SK-N-SH (cell line): ENCODE data around the gene ACOXL. TPM values are rescaled to one million over a fixed set of nuclear protein-coding genes. Genes with fewer than 3 reads are reported as not detected.

Experiments used
- CTCF ChIA-PET: fragments of 300-600, 350-600 bp; formaldehyde crosslinking; extraction: SDS; loops from one replicate; lab custom pipeline; 2021; lab: Yijun Ruan, JAX
- POLR2A ChIA-PET: fragments of 350-600 bp; sonication (Branson Sonifier 250); formaldehyde crosslinking; extraction: SDS; loops from one replicate; lab custom pipeline; 2020; ENCODE audit warnings: antibody characterized with exemption, inconsistent platforms; lab: Yijun Ruan, JAX
- DNase-seq: peaks from one replicate; pipeline ENCODE4 v3.0.0; 2012
- H2AFZ ChIP-seq: fragments of 200-600 bp; sonication (generic); 2 replicates; pipeline ENCODE4 v1.8.1; 2016; ENCODE audit warnings: antibody characterized with exemption, mild to moderate bottlenecking, low read depth
- H3F3A ChIP-seq: fragments of 200-600 bp; sonication (generic); replicated peaks from 2 replicates; pipeline ENCODE3; 2016; ENCODE audit warnings: antibody characterized with exemption, mild to moderate bottlenecking; ENCODE audit not compliant: insufficient read depth
- H3K27ac ChIP-seq, 2 experiments: fragments of 200-500 bp in 1 of 2; fragments of 200-600 bp in 1 of 2; sonication (Bioruptor generic) in 1 of 2; sonication (generic), shearing (Covaris generic) in 1 of 2; 2 replicates each; pipeline versions ENCODE4 v1.5.1 to v1.6.1; 2014 to 2016; ENCODE audit warnings: low read depth in 2 of 2, inconsistent platforms in 1 of 2, low read length in 1 of 2, mild to moderate bottlenecking in 1 of 2, mixed read lengths in 1 of 2
- H3K27me3 ChIP-seq: fragments of 200-600 bp; sonication (generic), shearing (Covaris generic); 2 replicates; pipeline ENCODE4 v1.6.1; 2016; ENCODE audit warnings: mixed run types; ENCODE audit not compliant: insufficient read depth
- H3K36me3 ChIP-seq, 2 experiments: fragments of 200-500 bp in 1 of 2; fragments of 200-600 bp in 1 of 2; sonication (Bioruptor generic) in 1 of 2; sonication (generic) in 1 of 2; replicated peaks in 1 of 2; 2 replicates each; pipeline versions ENCODE3 to v1.5.1; 2014 to 2016; ENCODE audit warnings: low read length in 1 of 2, mild to moderate bottlenecking in 1 of 2; ENCODE audit not compliant: insufficient read depth in 2 of 2, control insufficient read depth in 1 of 2
- H3K4me1 ChIP-seq, 2 experiments: fragments of 200-500 bp in 1 of 2; fragments of 200-600 bp in 1 of 2; sonication (Bioruptor generic) in 1 of 2; sonication (generic), shearing (Covaris generic) in 1 of 2; 2 replicates each; pipeline versions ENCODE4 v1.5.1 to v1.6.1; 2014 to 2016; ENCODE audit warnings: low read depth in 1 of 2, low read length in 1 of 2, mixed run types in 1 of 2; ENCODE audit not compliant: insufficient read depth in 2 of 2, control insufficient read depth in 1 of 2
- H3K4me2 ChIP-seq: fragments of 200-600 bp; sonication (generic), shearing (Covaris generic); 2 replicates; pipeline ENCODE4 v1.6.1; 2017; ENCODE audit warnings: mixed run types
- H3K4me3 ChIP-seq, 2 experiments: fragments of 200-500 bp in 1 of 2; fragments of 200-600 bp in 1 of 2; sonication (Bioruptor generic) in 1 of 2; sonication (generic), shearing (Covaris generic) in 1 of 2; 2 replicates each; pipeline versions ENCODE4 v1.5.1 to v1.8.1; 2014 to 2016; ENCODE audit warnings: low read depth in 2 of 2, inconsistent platforms in 1 of 2, low read length in 1 of 2, mild to moderate bottlenecking in 1 of 2, mixed read lengths in 1 of 2, moderate library complexity in 1 of 2
- H3K79me2 ChIP-seq: fragments of 200-600 bp; sonication (generic); 2 replicates; pipeline ENCODE4 v1.8.1; 2017; ENCODE audit warnings: mild to moderate bottlenecking; ENCODE audit not compliant: insufficient read depth
- H3K9ac ChIP-seq: fragments of 200-600 bp; sonication (generic); 2 replicates; pipeline ENCODE4 v1.6.1; 2017; ENCODE audit warnings: mixed run types
- H3K9me2 ChIP-seq: fragments of 200-600 bp; sonication (generic); 2 replicates; pipeline ENCODE4 v1.6.1; 2017; ENCODE audit warnings: mixed run types
- H3K9me3 ChIP-seq: fragments of 200-600 bp; sonication (generic); 2 replicates; pipeline ENCODE4 v1.6.1; 2017; ENCODE audit warnings: mixed run types, mild to moderate bottlenecking, moderate library complexity
- H4K20me1 ChIP-seq: fragments of 200-600 bp; sonication (generic); 2 replicates; pipeline ENCODE4 v1.6.1; 2017; ENCODE audit warnings: mild to moderate bottlenecking, mixed run types; ENCODE audit not compliant: insufficient read depth
- CHD2 ChIP-seq: fragments of 150-350 bp; IDR thresholded peaks from 2 replicates; pipeline ENCODE4 v1.6.1; 2018; ENCODE audit warnings: low read length; ENCODE audit not compliant: partially characterized antibody
- ELF1 ChIP-seq: IDR thresholded peaks from 2 replicates; pipeline ENCODE4 v1.4.0; 2012
- FOXJ3 ChIP-seq: sonication (generic); formaldehyde crosslinking; IDR thresholded peaks from 2 replicates; pipeline ENCODE4 v1.5.1; 2020; ENCODE audit warnings: mild to moderate bottlenecking, missing genetic modification reagents
- GABPA ChIP-seq: IDR thresholded peaks from 2 replicates; pipeline ENCODE4 v1.4.0; 2012; ENCODE audit warnings: low read depth, mild to moderate bottlenecking
- MAX ChIP-seq: IDR thresholded peaks from 2 replicates; pipeline ENCODE4 v1.4.0; 2012; ENCODE audit warnings: low read depth
- MXI1 ChIP-seq: IDR thresholded peaks from 2 replicates; pipeline ENCODE4 v1.6.1; 2012; ENCODE audit warnings: mild to moderate bottlenecking, low read depth, low read length, improper control_type of control experiment
- NRF1 ChIP-seq: IDR thresholded peaks from 2 replicates; pipeline ENCODE4 v1.6.1; 2012; ENCODE audit warnings: low read depth, mild to moderate bottlenecking, low read length
- PBX3 ChIP-seq: IDR thresholded peaks from 2 replicates; pipeline ENCODE4; 2012
- POLR2AphosphoS5 ChIP-seq: IDR thresholded peaks from 2 replicates; pipeline ENCODE4 v1.6.1; 2012; ENCODE audit warnings: low read depth, low read length
- RCOR1 ChIP-seq: fragments of 150-350 bp; IDR thresholded peaks from 2 replicates; pipeline ENCODE4 v1.6.1; 2017; ENCODE audit warnings: antibody characterized with exemption, low read length
- RFX5 ChIP-seq: IDR thresholded peaks from 2 replicates; pipeline ENCODE4 v1.6.1; 2012; ENCODE audit warnings: mild to moderate bottlenecking, improper control_type of control experiment, low read length
- SMC3 ChIP-seq: IDR thresholded peaks from 2 replicates; pipeline ENCODE4 v1.6.1; 2012; ENCODE audit warnings: low read depth, low read length, improper control_type of control experiment
- TAF1 ChIP-seq: IDR thresholded peaks from 2 replicates; pipeline ENCODE4 v1.6.1; 2012; ENCODE audit warnings: low read depth, mild to moderate bottlenecking, low read length, moderate library complexity, borderline replicate concordance
- TCF12 ChIP-seq: IDR thresholded peaks from 2 replicates; pipeline ENCODE4 v1.4.0; 2012
- TEAD4 ChIP-seq: IDR thresholded peaks from 2 replicates; pipeline ENCODE4 v1.4.0; 2012; ENCODE audit warnings: mild to moderate bottlenecking, borderline replicate concordance; ENCODE audit not compliant: insufficient read depth
- WGBS: methylation state at CpG from one replicate; pipeline ENCODE4 v1.1.6; 2017; ENCODE audit warnings: low lambda C conversion rate; 5-methylcytosine and 5-hydroxymethylcytosine counted together
- polyA plus RNA-seq, 3 experiments: library from polyadenylated mRNA; depleted of rRNA; stranded (reverse); fragments of >200 nt; gene quantifications; 2 replicates each; pipeline ENCODE4 v1.2.3, GENCODE V29; 2012
- TF ChIP-seq, protein P1 (sequence below): fragments of 200-600 bp; sonication (generic); IDR thresholded peaks from 2 replicates; pipeline ENCODE4 v1.6.1; 2017; ENCODE audit warnings: antibody characterized with exemption, mild to moderate bottlenecking, moderate library complexity
- TF ChIP-seq, protein P2 (sequence below): IDR thresholded peaks from 2 replicates; pipeline ENCODE4 v1.4.0; 2012; ENCODE audit warnings: low read depth, borderline replicate concordance

The ACOXL gene
- polyA plus RNA-seq, 1 of the 3 experiments (the other 2 are of a cell fraction), result not detected

- ChIA-PET POLR2A (no interaction called here), CTCF (no interaction called here)
- Histone ChIP-seq H4K20me1 (no peaks in the 10 kb centered on the region; the same call in 1 of the 2 replicates), H3K27me3 (no peaks in the 10 kb centered on the region), H3K4me1 (peaks cover 0 to 5% of the 10 kb centered on the region in 2 experiments; a peak in 2 of 4 replicates), H3K9ac (no peak overlapping the region), H3K27ac (no peak overlapping the region), H3K4me2 (no peak overlapping the region), H3K9me3 (no peaks in the 10 kb centered on the region), H3K4me3 (no peak overlapping the region), H3K9me2 (no peaks in the 10 kb centered on the region), H3K36me3 (no peaks in the 10 kb centered on the region), H2AFZ (no peak overlapping the region), H3F3A (peaks cover 4% of the 10 kb centered on the region), H3K79me2 (0 out of 2 replicates have a peak, but pooled peaks cover 4% of the 10 kb centered on the region)
- WGBS, result 97% methylated on average over 33 of the region's 33 CpGs
- no peak for DNase-seq
- TF ChIP-seq SMC3 (no peak), MXI1 (no peak), TEAD4 (no peak), FOXJ3 (CRISPR knock-in tag) (no peak), MAX (no peak), CHD2 (no peak), RCOR1 (no peak), GABPA (no peak), TAF1 (no peak), RFX5 (no peak), ELF1 (no peak), POLR2AphosphoS5 (no peak), NRF1 (no peak), TCF12 (no peak), PBX3 (no peak)
- TF ChIP-seq, protein P1, sequence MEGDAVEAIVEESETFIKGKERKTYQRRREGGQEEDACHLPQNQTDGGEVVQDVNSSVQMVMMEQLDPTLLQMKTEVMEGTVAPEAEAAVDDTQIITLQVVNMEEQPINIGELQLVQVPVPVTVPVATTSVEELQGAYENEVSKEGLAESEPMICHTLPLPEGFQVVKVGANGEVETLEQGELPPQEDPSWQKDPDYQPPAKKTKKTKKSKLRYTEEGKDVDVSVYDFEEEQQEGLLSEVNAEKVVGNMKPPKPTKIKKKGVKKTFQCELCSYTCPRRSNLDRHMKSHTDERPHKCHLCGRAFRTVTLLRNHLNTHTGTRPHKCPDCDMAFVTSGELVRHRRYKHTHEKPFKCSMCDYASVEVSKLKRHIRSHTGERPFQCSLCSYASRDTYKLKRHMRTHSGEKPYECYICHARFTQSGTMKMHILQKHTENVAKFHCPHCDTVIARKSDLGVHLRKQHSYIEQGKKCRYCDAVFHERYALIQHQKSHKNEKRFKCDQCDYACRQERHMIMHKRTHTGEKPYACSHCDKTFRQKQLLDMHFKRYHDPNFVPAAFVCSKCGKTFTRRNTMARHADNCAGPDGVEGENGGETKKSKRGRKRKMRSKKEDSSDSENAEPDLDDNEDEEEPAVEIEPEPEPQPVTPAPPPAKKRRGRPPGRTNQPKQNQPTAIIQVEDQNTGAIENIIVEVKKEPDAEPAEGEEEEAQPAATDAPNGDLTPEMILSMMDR, result no peak
- TF ChIP-seq, protein P2, sequence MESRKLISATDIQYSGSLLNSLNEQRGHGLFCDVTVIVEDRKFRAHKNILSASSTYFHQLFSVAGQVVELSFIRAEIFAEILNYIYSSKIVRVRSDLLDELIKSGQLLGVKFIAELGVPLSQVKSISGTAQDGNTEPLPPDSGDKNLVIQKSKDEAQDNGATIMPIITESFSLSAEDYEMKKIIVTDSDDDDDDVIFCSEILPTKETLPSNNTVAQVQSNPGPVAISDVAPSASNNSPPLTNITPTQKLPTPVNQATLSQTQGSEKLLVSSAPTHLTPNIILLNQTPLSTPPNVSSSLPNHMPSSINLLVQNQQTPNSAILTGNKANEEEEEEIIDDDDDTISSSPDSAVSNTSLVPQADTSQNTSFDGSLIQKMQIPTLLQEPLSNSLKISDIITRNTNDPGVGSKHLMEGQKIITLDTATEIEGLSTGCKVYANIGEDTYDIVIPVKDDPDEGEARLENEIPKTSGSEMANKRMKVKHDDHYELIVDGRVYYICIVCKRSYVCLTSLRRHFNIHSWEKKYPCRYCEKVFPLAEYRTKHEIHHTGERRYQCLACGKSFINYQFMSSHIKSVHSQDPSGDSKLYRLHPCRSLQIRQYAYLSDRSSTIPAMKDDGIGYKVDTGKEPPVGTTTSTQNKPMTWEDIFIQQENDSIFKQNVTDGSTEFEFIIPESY, result no peak
Observed at GRCh38 chr2:111118481-111118980, 386.2 kb downstream of the ACOXL start.
